Kidney (tissue), 14 donors: ENCODE measurements around the gene DGKG. TPM values are rescaled to one million over a fixed set of nuclear protein-coding genes. Genes with fewer than 3 reads are reported as not detected.

ENCODE experiments used
- DNase-seq, 5 donors: peaks; one replicate each; pipeline ENCODE4 v3.0.0-alpha.2; 2013 to 2020
- FAIRE-seq: peaks from 2 replicates; lab custom pipeline; 2012; peaks lifted over from hg19 to GRCh38; lab: Jason Lieb, UNC
- H3K27ac ChIP-seq, 2 donors: one replicate each; pipeline ENCODE4 v1.7.0; 2013; ENCODE audit warnings: low read depth in 2 of 2, low read length in 2 of 2, inconsistent platforms in 1 of 2
- H3K27me3 ChIP-seq: one replicate; pipeline ENCODE4 v1.7.1; 2013; ENCODE audit warnings: low read length, inconsistent platforms; ENCODE audit not compliant: control insufficient read depth, insufficient read depth
- H3K36me3 ChIP-seq, 3 donors: one replicate each; pipeline versions ENCODE4 v1.7.0 to v1.7.1; 2013; ENCODE audit warnings: low read length in 3 of 3, control low read depth in 1 of 3, inconsistent platforms in 1 of 3; ENCODE audit not compliant: insufficient read depth in 3 of 3, control insufficient read depth in 2 of 3
- H3K4me1 ChIP-seq, 3 donors: one replicate each; pipeline versions ENCODE4 v1.7.0 to v1.7.1; 2013; ENCODE audit warnings: low read length in 3 of 3, inconsistent platforms in 1 of 3, low read depth in 1 of 3; ENCODE audit not compliant: control insufficient read depth in 2 of 3, insufficient read depth in 2 of 3
- H3K4me3 ChIP-seq, 3 donors: one replicate each; pipeline versions ENCODE4 v1.7.0 to v1.8.1; 2013; ENCODE audit warnings: low read length in 3 of 3, control low read depth in 1 of 3, inconsistent platforms in 1 of 3
- H3K9ac ChIP-seq, 3 donors: one replicate each; pipeline versions ENCODE4 v1.7.0 to v1.7.1; 2013; ENCODE audit warnings: low read length in 3 of 3, control low read depth in 1 of 3, inconsistent platforms in 1 of 3
- H3K9me3 ChIP-seq, 3 donors: one replicate each; pipeline versions ENCODE4 v1.7.0 to v1.7.1; 2013; ENCODE audit warnings: low read length in 3 of 3, control low read depth in 1 of 3, inconsistent platforms in 1 of 3; ENCODE audit not compliant: control insufficient read depth in 2 of 3, insufficient read depth in 1 of 3
- CTCF ChIP-seq: IDR thresholded peaks from 3 replicates; pipeline ENCODE4 v1.5.1; 2012; ENCODE audit warnings: mild to moderate bottlenecking, moderate library complexity, borderline replicate concordance; ENCODE audit not compliant: insufficient read depth; ENCODE audit errors: extremely low read depth
- intact Hi-C: fragments of 100-400 bp; cut with DNase I; formaldehyde crosslinking; loops from one replicate; pipeline ENCODE4 v1.11.1; 2022
- polyA plus RNA-seq: library from polyadenylated mRNA; stranded (reverse); fragments of 350-450 nt; fragmentation: Illumina TruSeq; extraction: RNeasy Lipid Tissue Mini Kit (QIAGEN cat#74804); gene quantifications from one replicate; pipeline ENCODE4 v1.2.3, GENCODE V29; 2014; ENCODE audit warnings: low read depth, low replicate concordance; ENCODE audit not compliant: insufficient read depth
- total RNA-seq: library from RNA; stranded (reverse); fragmentation: NEBNext Ultra II Directional; extraction: Animal tissue kit (Norgen Biotek cat#: 25700); gene quantifications from one replicate; pipeline ENCODE4 v1.2.1, GENCODE V29; 2021
- donor health status: control.
- donor health status: control.
- donor health status: control.
- donor health status: control.
- donor health status: control.
- donor health status: DM: yes; HTN: yes; CAD: no.
- donor health status: Normal renal cell carcinoma (clear cell type).

DGKG gene
- total and polyA plus RNA-seq, 2 donors from 2014 or later: 0.95 to 11.4 TPM

DNA sequence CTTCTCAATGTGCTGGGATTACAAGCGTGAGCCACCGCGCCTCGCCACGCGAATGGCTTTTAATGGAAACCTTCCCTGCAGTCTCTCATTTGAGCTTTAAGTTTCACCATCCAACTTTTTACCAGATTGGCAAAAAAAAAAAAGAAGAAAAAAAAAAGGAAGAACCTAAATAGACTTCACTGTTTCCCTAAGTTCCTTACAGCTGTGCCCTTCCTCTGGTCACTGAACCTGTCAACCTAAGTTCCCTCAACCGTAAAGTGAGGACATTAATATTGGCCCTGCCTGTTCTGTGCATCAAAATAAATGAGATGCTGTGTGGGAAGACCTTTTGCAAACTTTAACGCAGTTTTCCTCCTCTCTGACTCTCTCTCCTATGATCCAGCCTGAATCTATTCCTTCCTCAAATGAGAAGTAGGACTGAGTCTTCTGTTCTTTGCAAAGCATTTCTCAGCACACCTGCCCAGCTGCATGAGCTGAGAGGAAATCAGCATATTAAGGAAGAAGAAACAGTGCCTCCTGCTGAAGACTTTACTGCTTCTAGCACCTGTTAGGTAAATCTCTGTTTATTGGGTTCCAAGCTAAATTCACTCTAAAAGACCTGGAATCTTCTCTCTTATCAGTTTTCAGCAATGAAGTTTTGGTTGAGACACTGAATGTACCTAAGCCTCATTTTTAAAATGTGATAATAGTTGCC, 153.6 kb downstream of the DGKG start:
- DNase-seq (peak in 2 of 5 donors; percentile 16 to 24), FAIRE-seq (no peak)
- Histone ChIP-seq H3K27me3 (no peaks in the 10 kb centered on the region), H3K4me1 (peaks cover 0 to 6% (median 0%) of the 10 kb centered on the region in 3 donors), H3K9ac (no peak overlapping the region), H3K9me3 (no peaks in the 10 kb centered on the region), H3K4me3 (no peak overlapping the region), H3K27ac (no peak overlapping the region), H3K36me3 (no peaks in the 10 kb centered on the region)
- intact Hi-C loops: no loop called here
- TF ChIP-seq CTCF: peak; percentile 23

- Histone ChIP-seq H3K4me1 (peaks cover 0 to 6% (median 0%) of the 10 kb centered on the region in 3 donors), H3K9ac (no peak overlapping the region), H3K36me3 (no peaks in the 10 kb centered on the region), H3K27me3 (no peaks in the 10 kb centered on the region), H3K9me3 (no peaks in the 10 kb centered on the region), H3K4me3 (no peak overlapping the region), H3K27ac (no peak overlapping the region)
- FAIRE-seq (no peak), DNase-seq (no peak)
- no peak for TF ChIP-seq CTCF
- intact Hi-C loops: no loop called here
Observed at GRCh38 chr3:186207515-186207914, 154.5 kb downstream of the DGKG start.

DNA sequence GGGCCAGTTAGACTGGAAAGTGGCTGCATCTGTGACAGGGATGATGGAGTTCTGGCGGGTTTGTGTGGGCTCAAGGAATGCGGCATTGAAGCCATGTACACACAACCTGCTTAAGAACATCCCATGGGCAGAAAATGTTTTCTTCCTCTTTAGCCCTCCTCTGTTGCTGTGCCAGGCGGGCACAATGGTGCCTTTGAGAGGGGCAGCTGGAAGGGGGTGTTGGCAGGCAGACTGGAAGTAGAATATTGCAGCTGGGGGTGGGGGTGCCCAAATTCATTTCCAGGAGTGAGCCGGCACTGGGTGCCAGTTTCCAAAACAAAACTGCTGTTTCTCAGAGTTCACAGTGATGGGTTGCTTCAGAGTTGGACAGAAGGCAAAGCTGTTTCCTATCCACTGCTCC, 161.3 kb downstream of the DGKG start:
- Histone ChIP-seq H3K27me3 (no peaks in the 10 kb centered on the region), H3K36me3 (no peaks in the 10 kb centered on the region), H3K9me3 (no peaks in the 10 kb centered on the region), H3K27ac (no peak overlapping the region), H3K4me1 (no peaks in the 10 kb centered on the region), H3K9ac (no peak overlapping the region), H3K4me3 (no peak overlapping the region)
- TF ChIP-seq CTCF: no peak
- FAIRE-seq (no peak), DNase-seq (no peak)
- intact Hi-C loops: no loop called here
